ENCODE measurements around the gene GLI1. TPM values are rescaled to one million over a fixed set of nuclear protein-coding genes. Genes with fewer than 3 reads are reported as not detected.

Gene GLI1
- total and polyA plus RNA-seq, 2 of the 13 experiments (the other 11 are each of a cell fraction or from before 2014, with no cell fraction given): 0.09 to 0.20 TPM

GRCh38 chr12:57451233-57451778 lies 8.3 kb upstream of the GLI1 start (continued):
- TF ChIP-seq ZNF460 (CRISPR knock-in tag; IDR thresholded peaks at IDR 0.05; ENCODE audit: borderline replicate concordance) (peak; percentile 31; the same call in 1 of the 2 replicates), ZFAT (CRISPR knock-in tag; conservative IDR thresholded peaks at IDR 0.05) (no peak), SP5 (CRISPR knock-in tag; IDR thresholded peaks at IDR 0.05; ENCODE audit: borderline replicate concordance, low read depth) (peak; percentile 96), ZNF3 (CRISPR knock-in tag; IDR thresholded peaks at IDR 0.05) (no peak), SP1 (IDR thresholded peaks at IDR 0.05) (no peak), SP1 (CRISPR knock-in tag; IDR thresholded peaks at IDR 0.05) (peak; percentile 31; the same call in 1 of the 2 replicates), DZIP1 (CRISPR knock-in tag; IDR thresholded peaks at IDR 0.05) (no peak), ZNF30 (CRISPR knock-in tag; IDR thresholded peaks at IDR 0.05) (no peak), HOXA9 (CRISPR knock-in tag; IDR thresholded peaks at IDR 0.05; ENCODE audit: borderline replicate concordance) (no peak), THAP11 (CRISPR knock-in tag; IDR thresholded peaks at IDR 0.05) (peak; percentile 84), NR0B2 (CRISPR knock-in tag; IDR thresholded peaks at IDR 0.05) (no peak), CTCF (CRISPR knock-in tag; IDR thresholded peaks at IDR 0.05) (peak; percentile 49), MAZ (IDR thresholded peaks at IDR 0.05; ENCODE audit: borderline replicate concordance, low read depth, low read length) (peak; percentile 64; the same call in 1 of the 2 replicates), MAZ (CRISPR knock-in tag; IDR thresholded peaks at IDR 0.05; ENCODE audit: low read depth) (peak; percentile 95), ZNF343 (CRISPR knock-in tag; IDR thresholded peaks at IDR 0.05) (peak; percentile 87), ZBTB14 (CRISPR knock-in tag; IDR thresholded peaks at IDR 0.05) (no peak), NFAT5 (CRISPR knock-in tag; IDR thresholded peaks at IDR 0.05) (no peak), PRMT3 (CRISPR knock-in tag; IDR thresholded peaks at IDR 0.05; ENCODE audit: borderline replicate concordance, low read depth) (no peak)

Measured in HepG2 (cell line).